COLO668 (cell line): Measurements from ENCODE around the gene EIF3K.
"Not testable (repeated sequence)": the region's sequence is repeated elsewhere in the genome, so short reads cannot be mapped to it uniquely, and the experiment has no call there.

Experiments
- DNase-seq: peaks from one replicate; lab custom pipeline; 2025; ENCODE audit not compliant: unreplicated experiment; lab: John Stamatoyannopoulos, UW

Gene EIF3K, protein sequence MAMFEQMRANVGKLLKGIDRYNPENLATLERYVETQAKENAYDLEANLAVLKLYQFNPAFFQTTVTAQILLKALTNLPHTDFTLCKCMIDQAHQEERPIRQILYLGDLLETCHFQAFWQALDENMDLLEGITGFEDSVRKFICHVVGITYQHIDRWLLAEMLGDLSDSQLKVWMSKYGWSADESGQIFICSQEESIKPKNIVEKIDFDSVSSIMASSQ

DNA sequence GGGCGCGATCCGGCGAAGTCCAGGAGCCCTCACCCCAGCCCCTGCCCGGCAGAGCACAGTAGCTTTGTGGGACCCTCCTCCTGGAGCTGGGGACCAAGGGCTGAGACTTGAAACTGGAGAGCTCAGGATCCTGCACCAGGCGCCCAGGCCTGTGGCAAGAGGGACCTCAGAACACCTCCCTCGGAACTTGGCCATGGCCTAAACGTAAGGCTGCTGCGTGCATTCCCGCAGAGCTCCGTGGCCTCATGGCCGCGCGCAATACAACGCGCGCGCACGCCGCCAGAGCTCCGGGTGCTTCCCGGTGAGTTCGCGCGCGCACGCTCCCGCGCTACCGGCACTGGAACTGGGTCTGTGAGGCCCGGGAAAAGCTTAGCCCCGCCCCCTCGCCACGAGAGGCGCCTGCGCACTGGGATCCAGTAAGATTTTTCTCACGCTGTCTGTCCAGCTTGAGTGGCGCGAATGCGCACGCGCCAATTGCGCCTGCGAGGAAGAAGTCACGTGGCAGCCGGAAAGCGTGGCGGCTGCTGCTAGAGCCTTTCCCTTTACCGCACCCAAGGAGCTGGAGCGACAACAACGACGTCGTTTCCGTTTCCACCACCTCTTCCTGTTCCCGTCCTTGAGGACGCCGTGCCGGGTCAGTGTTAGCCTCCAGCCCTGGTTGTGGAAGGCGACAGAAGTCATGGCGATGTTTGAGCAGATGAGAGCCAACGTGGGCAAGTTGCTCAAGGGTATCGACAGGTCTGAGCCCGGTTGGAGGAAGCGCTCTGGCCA, at the start of gene EIF3K:
Gene EIF3K (plus strand): TSS at position 599 of the 771 bp plus-strand sequence. CDS start 81 bp downstream, at position 680.
- peak; percentile 99 for DNase-seq

DNA sequence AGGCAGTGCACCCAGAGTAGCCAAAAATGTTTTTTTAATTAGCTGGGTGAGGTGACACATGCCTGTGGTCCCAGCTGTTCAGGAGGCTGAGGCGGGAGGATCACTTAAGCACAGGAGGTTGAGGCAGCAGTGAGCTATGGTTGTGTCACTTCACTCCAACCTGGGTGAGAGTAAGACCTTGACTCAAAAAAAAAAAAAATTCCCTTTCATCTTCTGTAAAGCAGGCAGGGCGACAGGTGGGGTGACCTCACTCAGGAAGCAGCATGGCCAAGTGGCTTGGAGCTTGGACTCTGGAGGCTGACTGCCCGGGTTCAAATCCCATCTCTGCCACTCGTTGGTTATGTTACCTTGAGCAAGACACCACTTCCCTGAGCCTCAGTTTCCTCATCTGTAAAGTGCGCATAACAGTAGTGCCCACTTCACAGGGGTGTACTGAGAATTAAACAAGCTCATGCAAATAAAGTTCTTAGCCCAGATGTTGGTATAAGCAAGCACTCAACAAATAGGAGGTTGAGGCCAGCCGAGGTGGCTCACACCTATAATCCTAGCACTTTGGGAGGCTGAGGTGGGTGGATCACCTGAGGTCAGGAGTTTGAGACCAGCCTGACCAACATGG, 49.5 kb upstream of the EIF3K start:
- DNase-seq = no peak

DNA sequence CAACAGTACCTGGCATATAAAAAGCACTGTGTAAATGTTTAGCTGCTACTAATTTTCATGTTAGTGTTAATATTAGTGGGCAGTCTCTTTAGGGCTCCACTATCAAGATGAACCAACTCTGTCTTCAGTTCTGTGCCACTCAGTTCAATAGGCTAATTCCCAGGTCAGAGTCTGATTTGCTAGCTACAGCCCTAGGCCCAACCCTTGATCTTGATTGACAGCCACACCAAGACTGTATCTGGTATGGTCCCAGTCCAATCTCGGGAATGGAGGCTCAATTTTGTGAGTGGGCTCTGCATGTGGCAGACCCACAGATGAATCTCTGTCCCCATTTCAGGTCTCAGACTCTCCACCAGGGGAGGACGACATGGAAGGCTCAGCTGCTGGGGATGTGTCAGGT, 47.3 kb upstream of the EIF3K start:
- no peak for DNase-seq

DNA sequence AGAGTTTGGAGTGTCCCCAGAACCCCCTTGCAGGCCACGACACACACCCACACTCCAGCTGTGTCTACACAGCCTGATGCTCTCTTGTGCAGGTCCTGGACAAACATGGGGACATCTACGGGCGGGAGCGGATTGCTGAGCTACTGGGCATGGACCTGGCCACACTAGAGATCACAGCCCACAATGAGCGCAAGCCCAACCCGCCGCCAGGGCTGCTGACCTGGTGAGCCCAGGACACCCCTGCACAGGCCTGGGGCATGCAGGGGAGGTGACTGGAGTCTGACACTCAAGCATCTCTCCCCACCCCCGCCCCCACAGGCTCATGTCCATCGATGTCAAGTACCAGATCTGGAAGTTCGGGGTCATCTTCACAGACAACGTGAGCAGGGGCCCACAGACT, 41.2 kb upstream of the EIF3K start:
- no peak for DNase-seq

DNA sequence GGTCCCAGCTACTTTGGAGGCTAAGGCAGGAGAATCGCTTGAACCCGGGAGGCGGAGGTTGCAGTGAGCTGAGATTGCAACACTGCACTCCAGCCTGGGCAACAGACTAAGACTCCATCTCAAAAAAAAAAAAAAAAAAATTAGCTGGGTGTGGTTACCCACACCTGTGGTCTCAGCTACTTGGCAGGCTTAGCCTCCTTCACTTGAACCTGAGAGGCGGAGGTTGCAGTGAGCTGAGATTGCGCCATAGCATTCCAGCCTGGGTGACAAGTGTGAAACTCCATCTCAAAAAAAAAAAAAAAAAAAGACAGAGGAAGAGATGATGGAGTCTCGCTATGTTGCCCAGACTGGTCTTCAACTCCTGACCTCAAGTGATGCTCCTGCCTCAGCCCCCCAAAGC, 39.7 kb upstream of the EIF3K start:
- DNase-seq = not testable (repeated sequence)

DNA sequence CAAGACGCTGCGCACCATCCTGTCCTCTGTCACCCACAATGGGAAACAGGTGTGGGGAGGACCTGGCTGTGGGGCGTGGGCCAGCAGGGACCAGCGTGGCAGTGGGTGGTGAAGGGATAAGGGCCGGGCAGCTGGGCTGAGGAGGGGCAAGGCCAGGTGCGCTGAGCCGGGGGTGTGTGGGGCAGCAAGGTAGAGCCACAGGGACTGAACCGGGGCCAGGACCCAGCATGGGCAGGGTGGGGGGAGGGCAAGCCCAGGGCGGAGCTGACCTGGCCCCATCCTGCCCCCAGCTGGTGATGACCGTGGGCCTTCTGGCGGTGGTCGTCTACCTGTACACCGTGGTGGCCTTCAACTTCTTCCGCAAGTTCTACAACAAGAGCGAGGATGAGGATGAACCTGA, 38.9 kb upstream of the EIF3K start:
- no peak for DNase-seq

DNA sequence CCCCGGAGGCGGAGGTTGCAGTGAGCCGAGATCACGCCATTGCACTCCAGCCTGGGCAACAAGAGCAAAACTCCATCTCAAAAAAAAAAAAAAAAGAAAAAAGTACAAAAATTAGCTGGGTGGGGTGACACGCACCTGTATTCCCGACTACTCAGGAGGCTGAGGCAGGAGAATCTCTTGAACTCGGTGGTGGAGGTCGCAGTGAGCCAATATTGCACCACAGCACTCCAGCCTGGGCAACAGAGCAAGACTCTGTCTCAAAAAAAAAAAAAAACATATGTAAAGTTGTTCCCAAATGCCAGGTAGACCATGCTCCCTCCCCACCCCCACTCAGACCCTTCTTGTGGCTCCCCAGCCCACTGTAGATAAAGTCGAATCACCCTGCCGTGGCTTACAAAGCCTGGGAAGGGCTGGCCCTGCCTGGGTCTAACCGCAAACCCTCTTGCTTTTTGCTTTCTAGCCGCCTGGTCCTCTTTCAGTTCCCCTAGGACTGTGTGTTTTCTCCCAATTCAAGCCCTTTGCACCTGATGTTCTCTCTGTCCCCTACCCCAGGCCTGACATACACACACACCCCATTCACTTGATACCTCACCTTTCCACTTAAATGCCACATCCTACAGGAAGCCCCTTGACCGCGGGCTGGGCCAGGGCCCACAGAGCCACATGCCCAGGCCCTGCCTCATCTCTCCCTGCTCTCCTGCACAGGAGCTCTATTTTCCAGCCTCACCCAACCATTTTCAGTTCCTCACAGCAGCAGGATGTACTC, 35.6 kb upstream of the EIF3K start:
- DNase-seq = no peak

DNA sequence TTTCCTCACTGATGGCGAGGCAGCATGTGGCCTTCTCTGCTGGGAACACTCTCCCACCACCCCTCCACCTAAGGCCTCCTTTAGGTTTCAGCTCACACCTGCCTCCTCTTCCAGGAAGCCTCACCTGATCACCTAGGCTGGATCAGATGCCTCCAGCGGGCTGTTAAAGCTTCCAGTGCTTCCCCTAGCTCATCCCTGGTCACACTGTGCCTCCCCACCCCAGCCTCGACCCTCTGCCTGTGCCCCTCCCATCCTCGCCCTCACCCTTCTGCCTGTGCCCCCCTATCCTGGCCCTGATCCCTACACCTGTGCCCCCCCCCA, 35.0 kb upstream of the EIF3K start:
- DNase-seq = no peak

DNA sequence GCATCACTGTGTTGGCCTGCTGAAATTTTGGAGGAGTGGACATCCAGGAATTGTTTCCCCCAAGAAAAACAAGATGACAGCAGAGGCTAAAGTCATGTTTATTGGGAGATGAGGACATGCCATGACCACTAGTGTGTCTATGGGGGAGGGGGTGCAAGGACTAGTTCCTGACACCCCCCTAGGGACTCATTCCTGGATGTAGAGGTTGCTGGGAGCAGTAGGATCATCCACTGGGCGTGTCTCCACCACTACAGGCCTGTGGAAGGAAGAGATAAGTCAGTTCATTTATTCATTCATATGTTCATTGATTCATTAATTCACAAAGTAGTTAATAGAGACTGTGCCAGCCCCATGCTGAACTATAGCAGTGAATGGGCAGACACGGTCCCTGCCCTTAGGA, 31.4 kb upstream of the EIF3K start:
- DNase-seq = no peak

DNA sequence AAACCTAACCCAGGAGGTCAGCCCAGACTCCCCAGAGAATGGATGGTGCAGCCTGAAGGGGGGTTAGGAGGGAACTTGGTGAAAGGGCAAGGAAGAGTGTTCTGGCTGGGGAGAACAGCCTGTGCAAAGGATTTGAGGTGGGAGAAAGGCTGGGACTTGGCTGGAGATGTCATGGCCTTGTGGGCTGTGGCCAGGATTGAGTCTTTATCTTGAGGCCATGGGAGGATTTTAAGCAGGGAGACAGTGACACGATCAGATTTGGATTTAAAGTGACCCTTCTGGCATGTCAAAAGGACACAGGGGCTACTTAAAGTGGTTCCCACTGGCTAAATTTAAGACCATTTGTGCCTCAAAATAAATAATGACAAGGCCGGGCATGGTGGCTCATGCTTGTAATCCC, 30.9 kb upstream of the EIF3K start:
- no peak for DNase-seq

DNA sequence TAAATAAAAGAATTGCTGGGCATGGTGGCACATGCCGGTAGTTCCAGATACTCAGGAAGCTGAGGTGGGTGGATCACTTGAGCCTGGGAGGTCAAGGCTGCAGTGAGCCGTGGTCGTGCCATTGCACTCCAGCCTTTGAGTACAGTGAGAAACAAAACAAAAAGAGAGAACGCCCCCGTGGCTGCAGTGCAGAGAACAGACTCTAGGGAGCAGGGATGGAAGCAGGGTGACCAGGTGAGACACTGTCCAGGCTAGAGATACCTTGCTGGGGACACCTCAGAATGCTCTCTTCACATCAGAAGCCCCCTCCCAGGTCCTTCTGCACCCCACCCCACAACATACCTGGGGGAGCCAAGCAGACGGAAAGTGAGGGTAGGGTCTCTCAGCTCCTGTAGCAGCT, 26.0 kb upstream of the EIF3K start:
- no peak for DNase-seq

DNA sequence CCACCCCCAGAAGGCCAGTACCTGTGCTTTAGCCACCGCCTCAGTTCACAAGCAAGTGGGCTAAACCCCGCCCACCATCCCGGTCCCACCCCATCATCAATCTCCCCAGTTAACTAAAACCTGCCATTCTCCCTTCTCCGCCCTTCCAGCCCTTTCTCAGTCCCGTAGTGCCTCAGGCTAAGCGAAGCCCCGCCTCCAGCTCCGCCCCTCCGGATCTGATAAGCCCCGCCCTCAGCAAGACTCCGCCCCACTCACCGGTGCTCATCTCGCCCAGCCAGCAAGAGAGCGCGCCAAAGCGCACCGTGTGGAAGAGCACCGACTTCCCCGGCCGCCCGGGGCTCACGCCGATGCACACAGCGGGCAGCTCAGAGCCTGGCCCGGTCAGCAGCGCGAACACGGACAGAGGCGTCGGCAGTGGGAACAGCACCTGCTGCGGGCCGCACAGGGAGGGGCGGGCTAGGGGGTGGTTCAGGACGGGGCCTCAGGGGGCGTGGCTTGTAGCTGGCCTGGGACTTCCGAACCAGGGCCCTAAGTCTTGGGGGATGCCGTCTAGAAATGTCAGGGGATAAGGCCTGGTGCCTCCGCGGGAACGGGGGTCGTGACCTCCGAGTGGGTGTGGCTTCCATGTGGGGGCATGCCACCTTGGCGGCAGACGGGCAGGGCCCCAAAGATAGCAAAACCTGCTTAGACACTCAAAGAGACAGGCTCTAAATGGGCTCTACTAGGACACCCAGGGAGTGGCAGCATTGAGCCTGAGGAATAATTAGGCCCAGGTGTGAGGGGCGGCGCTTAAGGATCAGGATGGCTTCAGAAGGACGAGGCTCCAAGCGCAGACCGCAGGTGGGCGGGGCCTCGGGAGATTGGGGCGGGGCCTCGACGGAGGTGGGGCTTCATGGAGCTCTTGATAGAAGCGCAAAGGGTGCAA, 22.7 kb upstream of the EIF3K start:
- peak; percentile 49 for DNase-seq

DNA sequence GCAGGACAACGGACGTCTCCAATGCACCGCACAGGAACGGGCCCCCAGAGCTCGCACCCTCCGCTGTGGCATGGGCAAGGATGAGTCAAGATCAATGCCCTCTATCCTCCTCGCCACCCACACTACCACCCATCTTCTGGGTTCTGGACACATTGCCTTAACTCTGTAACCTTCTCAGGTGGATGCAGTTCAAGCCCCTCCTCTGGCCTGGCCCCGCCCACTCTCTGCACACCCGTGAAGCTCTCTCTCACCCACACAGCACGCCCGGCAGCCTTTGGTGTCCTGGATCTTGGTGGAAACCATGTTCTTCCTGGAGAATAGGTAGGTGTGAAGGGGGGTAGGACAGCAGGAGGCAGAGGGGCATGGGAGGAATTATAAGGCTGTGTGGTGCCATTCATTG, 21.9 kb upstream of the EIF3K start:
- peak; percentile 3 for DNase-seq

DNA sequence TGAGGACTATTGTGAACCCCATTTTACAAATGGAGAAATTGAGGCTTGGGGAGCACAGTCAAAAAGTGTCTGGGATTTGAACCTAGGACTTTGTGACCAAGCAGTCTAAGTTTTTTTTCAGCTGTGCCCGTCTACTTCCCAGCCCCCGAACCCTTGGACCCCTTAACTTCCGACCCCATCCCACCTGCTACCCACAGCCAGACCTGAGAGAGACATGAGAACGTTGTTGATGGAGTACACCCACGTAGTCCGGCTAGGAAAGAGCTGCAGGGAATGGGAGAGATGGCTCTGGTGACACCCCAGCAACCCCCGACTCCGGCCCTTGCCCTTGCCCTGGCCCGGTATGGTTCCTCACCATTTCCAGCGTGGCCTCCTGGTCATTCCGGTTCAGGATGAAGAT, 19.3 kb upstream of the EIF3K start:
- no peak for DNase-seq

DNA sequence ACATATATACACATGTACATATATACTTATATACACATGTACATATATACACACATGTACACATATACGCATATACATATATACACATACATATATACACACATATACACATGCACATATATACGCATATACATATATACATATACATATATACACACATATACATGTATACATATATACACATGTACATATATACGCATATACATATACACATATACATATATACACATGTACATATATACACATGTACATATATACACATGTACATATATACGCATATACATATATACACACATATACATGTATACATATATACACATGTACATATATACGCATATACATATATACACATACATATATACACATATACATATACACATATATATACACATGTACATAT, 16.1 kb upstream of the EIF3K start:
- DNase-seq = not testable (repeated sequence)

DNA sequence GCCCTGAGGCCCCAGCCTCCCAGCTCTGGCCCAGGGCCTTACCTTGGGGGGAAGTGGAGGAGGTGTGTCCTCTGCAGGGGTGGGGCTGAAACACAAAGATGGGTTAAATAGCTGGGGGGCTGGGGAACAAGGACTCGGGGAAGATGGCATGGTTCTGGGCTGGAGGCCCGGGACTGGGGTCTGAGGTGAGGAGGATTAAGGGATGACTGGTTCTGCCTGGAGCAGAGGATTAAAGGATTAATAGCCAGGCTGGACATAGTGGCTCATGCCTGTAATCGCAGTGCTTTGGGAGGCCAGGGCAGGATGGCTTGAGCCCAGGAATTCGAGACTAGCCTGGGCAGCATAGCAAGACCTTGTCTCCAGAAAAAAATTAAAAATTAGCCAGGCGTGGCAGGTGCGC, 12.9 kb upstream of the EIF3K start:
- no peak for DNase-seq

DNA sequence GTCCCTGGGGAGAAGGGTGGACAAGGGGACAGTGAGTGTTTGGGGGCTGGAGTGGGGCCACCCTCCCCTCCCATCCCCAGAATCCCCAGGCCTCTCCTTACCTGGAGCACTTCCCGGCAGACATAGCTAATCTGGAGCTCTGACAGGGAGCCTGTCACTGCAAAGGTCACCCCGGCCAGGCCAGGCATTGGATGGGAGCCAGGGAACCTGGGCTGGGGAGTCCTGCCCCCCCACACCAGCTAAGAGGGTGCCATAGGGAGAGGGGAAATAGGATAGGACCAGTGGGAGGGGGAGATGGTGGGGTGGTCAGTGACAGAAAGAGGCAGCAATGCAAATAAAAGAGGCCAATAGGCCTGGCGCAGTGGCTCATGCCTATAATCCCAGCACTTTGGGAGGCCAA, 4.7 kb upstream of the EIF3K start:
- DNase-seq = no peak

DNA sequence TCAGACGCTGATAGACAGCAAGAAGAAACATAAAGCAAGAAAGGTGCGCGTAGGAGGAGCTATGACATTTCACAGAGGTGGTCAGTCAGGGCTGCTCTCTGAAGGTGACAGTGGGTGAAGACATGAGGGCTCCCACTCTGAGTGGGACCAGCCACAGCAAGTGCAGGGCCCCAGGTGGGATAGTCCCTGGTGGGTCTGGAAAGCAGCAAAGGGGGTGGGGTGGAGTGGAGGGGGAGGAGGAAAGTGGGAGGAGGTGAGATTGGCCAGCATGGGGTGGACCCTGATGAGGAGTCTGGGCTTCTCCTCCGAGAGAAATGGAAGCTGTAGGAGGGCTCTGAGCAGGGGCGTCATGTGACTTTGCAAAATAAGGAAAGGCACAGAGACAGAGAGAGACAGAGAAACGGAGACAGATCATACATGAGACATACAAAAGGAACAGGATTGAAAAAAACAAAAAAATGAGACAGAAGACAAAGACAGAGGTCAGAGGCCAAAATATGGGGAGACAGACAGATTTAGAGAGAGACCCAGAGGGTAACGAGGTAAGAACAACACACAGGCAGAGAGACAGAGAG, 3.9 kb upstream of the EIF3K start:
- no peak for DNase-seq

DNA sequence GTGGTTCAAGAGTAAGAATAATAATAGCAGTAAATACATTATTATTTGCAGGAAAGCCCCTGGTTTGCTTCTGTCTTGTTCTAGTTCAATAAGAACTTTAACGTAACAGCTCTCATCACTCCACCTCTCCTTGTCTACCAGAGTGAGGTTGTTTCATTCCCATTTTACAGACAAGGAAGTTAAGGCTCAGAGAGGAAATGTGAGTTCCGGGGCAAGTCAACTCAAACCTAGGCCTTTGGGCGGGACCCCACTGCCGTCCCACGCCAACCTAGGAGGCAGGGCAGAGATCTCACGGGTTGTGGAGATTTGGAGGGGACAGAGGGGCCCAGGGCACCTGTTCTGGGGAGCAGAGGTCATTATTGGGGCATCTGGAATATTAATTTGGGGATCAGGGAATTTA, 2.7 kb upstream of the EIF3K start:
- DNase-seq = no peak

DNA sequence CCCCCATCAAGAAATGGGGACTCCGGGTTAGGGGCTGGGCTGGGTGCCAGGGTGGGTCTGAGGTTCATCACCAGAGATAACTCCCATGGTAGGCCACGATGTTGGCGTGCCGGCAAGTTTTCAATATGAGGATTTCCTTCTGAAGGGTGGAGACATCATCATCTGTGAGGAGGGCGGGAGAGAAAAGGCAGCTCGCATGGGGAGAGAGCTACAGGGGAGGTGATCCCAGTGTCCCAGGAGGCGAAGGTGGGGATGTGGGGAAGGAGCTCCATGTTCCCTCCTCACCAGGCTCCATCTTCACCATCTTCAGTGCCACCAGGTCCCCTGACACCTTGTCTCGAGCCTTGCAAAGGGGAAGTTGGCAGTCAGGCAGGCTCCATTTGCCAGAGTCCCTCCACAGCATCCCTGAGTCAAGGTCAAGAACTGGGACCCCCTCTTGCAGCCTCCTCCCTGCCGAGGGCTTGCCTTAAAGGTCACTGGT, 1.7 kb upstream of the EIF3K start:
- no peak for DNase-seq
